HEK293 (cell line): ENCODE data around the gene RAB5IF.

Experiments
- CTCF ChIA-PET: fragments of 350-600 bp; formaldehyde crosslinking; extraction: SDS; loops from one replicate; lab custom pipeline; 2021; ENCODE audit warnings: antibody characterized with exemption; lab: Yijun Ruan, JAX
- POLR2A ChIA-PET: fragments of 300-600 bp; formaldehyde crosslinking; extraction: SDS; loops from one replicate; lab custom pipeline; 2020; ENCODE audit warnings: antibody characterized with exemption, inconsistent platforms; lab: Yijun Ruan, JAX
- H3K27ac ChIP-seq: fragments of 200-500 bp; sonication (Bioruptor generic); 2 replicates; pipeline ENCODE4 v1.5.1; 2014; ENCODE audit warnings: low read depth, low read length, control low read depth, inconsistent platforms; ENCODE audit errors: extremely low read depth
- H3K36me3 ChIP-seq, 2 experiments: fragments of 200-500 bp in 1 of 2; sonication (Bioruptor generic) in 1 of 2; 1 replicate in 1 of 2; 2 replicates in 1 of 2; pipeline ENCODE4 v1.5.1; 2014 to 2017; ENCODE audit warnings: inconsistent platforms in 2 of 2, low read length in 2 of 2; ENCODE audit not compliant: control insufficient read depth in 2 of 2, insufficient read depth in 1 of 2
- H3K4me1 ChIP-seq: fragments of 200-500 bp; sonication (Bioruptor generic); 2 replicates; pipeline ENCODE4 v1.5.1; 2014; ENCODE audit warnings: mild to moderate bottlenecking, low read length, inconsistent platforms; ENCODE audit not compliant: control insufficient read depth, insufficient read depth
- H3K4me3 ChIP-seq: 2 replicates; pipeline ENCODE4 v1.5.1; 2011; ENCODE audit warnings: low read depth, mild to moderate bottlenecking, control low read depth, low read length, moderate library complexity
- H3K9me3 ChIP-seq: fragments of 200-500 bp; sonication (Bioruptor generic); 2 replicates; pipeline ENCODE4 v1.5.1; 2014; ENCODE audit warnings: low read depth, low read length, inconsistent platforms; ENCODE audit not compliant: control insufficient read depth, insufficient read depth
- GLIS1 ChIP-seq: fragments of 450-650 bp; formaldehyde crosslinking; IDR thresholded peaks from 2 replicates; pipeline ENCODE4 v1.5.1; 2016; ENCODE audit warnings: missing biosample characterization, missing genetic modification characterization
- GLIS2 ChIP-seq: fragments of 450-650 bp; formaldehyde crosslinking; IDR thresholded peaks from 2 replicates; pipeline ENCODE4 v1.5.1; 2016; ENCODE audit warnings: missing biosample characterization, missing genetic modification characterization
- HOXD13 ChIP-seq: sonication (generic); formaldehyde crosslinking; IDR thresholded peaks from 2 replicates; pipeline ENCODE4 v1.8.0; 2022; ENCODE audit warnings: missing genetic modification reagents, borderline replicate concordance
- IKZF3 ChIP-seq: fragments of 450-650 bp; IDR thresholded peaks from 2 replicates; pipeline ENCODE4 v1.5.0; 2018; ENCODE audit warnings: missing biosample characterization, mild to moderate bottlenecking, missing genetic modification characterization, moderate library complexity
- KLF1 ChIP-seq: fragments of 450-650 bp; formaldehyde crosslinking; IDR thresholded peaks from 2 replicates; pipeline ENCODE4 v1.5.1; 2016; ENCODE audit warnings: missing biosample characterization, missing genetic modification characterization
- OSR2 ChIP-seq: fragments of 450-650 bp; formaldehyde crosslinking; IDR thresholded peaks from 2 replicates; pipeline ENCODE4 v1.5.1; 2016; ENCODE audit warnings: missing biosample characterization, missing genetic modification characterization
- SCRT1 ChIP-seq: fragments of 450-650 bp; formaldehyde crosslinking; IDR thresholded peaks from 2 replicates; pipeline ENCODE4 v1.5.1; 2016; ENCODE audit warnings: missing biosample characterization, missing genetic modification characterization, borderline replicate concordance
- SCRT2 ChIP-seq: fragments of 450-650 bp; formaldehyde crosslinking; IDR thresholded peaks from 2 replicates; pipeline ENCODE4 v1.5.1; 2016; ENCODE audit warnings: missing biosample characterization, missing genetic modification characterization
- WT1 ChIP-seq: fragments of 450-650 bp; formaldehyde crosslinking; IDR thresholded peaks from 2 replicates; pipeline ENCODE4 v1.5.1; 2016; ENCODE audit warnings: missing biosample characterization, missing genetic modification characterization
- ZEB2 ChIP-seq: fragments of 450-650 bp; formaldehyde crosslinking; IDR thresholded peaks from 2 replicates; pipeline ENCODE4 v1.5.1; 2016; ENCODE audit warnings: missing biosample characterization, missing genetic modification characterization
- ZFHX2 ChIP-seq: fragments of 450-650 bp; formaldehyde crosslinking; conservative IDR thresholded peaks from 2 replicates; pipeline ENCODE4 v1.5.1; 2016; ENCODE audit warnings: missing biosample characterization, missing genetic modification characterization
- ZNF157 ChIP-seq: fragments of 450-650 bp; formaldehyde crosslinking; IDR thresholded peaks from 2 replicates; pipeline ENCODE4 v1.5.1; 2016; ENCODE audit warnings: missing biosample characterization, missing genetic modification characterization
- ZNF169 ChIP-seq: fragments of 450-650 bp; formaldehyde crosslinking; IDR thresholded peaks from 2 replicates; pipeline ENCODE4 v1.5.1; 2016; ENCODE audit warnings: missing biosample characterization, missing genetic modification characterization
- ZNF324 ChIP-seq: fragments of 450-650 bp; formaldehyde crosslinking; IDR thresholded peaks from 2 replicates; pipeline ENCODE4 v1.5.1; 2016; ENCODE audit warnings: missing biosample characterization, missing genetic modification characterization
- ZNF335 ChIP-seq: fragments of 450-650 bp; formaldehyde crosslinking; conservative IDR thresholded peaks from 2 replicates; pipeline ENCODE4 v1.5.1; 2016; ENCODE audit warnings: missing biosample characterization, missing genetic modification characterization
- ZNF366 ChIP-seq: fragments of 450-650 bp; formaldehyde crosslinking; conservative IDR thresholded peaks from 2 replicates; pipeline ENCODE4 v1.5.1; 2016; ENCODE audit warnings: missing biosample characterization, missing genetic modification characterization
- ZNF433 ChIP-seq: fragments of 450-650 bp; formaldehyde crosslinking; IDR thresholded peaks from 2 replicates; pipeline ENCODE4 v1.5.1; 2016; ENCODE audit warnings: missing biosample characterization, missing genetic modification characterization, low read depth
- ZNF555 ChIP-seq: fragments of 450-650 bp; formaldehyde crosslinking; conservative IDR thresholded peaks from 2 replicates; pipeline ENCODE4 v1.5.1; 2017; ENCODE audit warnings: missing biosample characterization, mild to moderate bottlenecking, missing genetic modification characterization, inconsistent platforms
- ZNF558 ChIP-seq: fragments of 450-650 bp; formaldehyde crosslinking; IDR thresholded peaks from 2 replicates; pipeline ENCODE4 v1.5.1; 2016; ENCODE audit warnings: missing biosample characterization, missing genetic modification characterization
- ZNF571 ChIP-seq: fragments of 450-650 bp; formaldehyde crosslinking; IDR thresholded peaks from 2 replicates; pipeline ENCODE4 v1.5.0; 2017; ENCODE audit warnings: missing biosample characterization, missing genetic modification characterization
- ZNF596 ChIP-seq: fragments of 450-650 bp; IDR thresholded peaks from 2 replicates; pipeline ENCODE4 v1.5.0; 2018; ENCODE audit warnings: missing biosample characterization, mild to moderate bottlenecking, missing genetic modification characterization, moderate library complexity
- ZNF629 ChIP-seq: fragments of 450-650 bp; formaldehyde crosslinking; IDR thresholded peaks from 2 replicates; pipeline ENCODE4 v1.5.1; 2017; ENCODE audit warnings: missing biosample characterization, missing genetic modification characterization
- ZNF654 ChIP-seq: fragments of 450-650 bp; formaldehyde crosslinking; IDR thresholded peaks from 2 replicates; pipeline ENCODE4 v1.5.1; 2016; ENCODE audit warnings: low read depth, missing biosample characterization, missing genetic modification characterization
- ZNF791 ChIP-seq: fragments of 450-650 bp; formaldehyde crosslinking; IDR thresholded peaks from 2 replicates; pipeline ENCODE4 v1.5.1; 2016; ENCODE audit warnings: missing biosample characterization, missing genetic modification characterization
- ZNF837 ChIP-seq: fragments of 450-650 bp; formaldehyde crosslinking; IDR thresholded peaks from 2 replicates; pipeline ENCODE4 v1.5.1; 2016; ENCODE audit warnings: missing biosample characterization, missing genetic modification characterization
- ZSCAN23 ChIP-seq: fragments of 450-650 bp; formaldehyde crosslinking; IDR thresholded peaks from 2 replicates; pipeline ENCODE4 v1.5.1; 2016; ENCODE audit warnings: missing biosample characterization, missing genetic modification characterization
- TF ChIP-seq, protein P1 (sequence below): fragments of 450-650 bp; IDR thresholded peaks from 2 replicates; pipeline ENCODE4 v1.5.1; 2018; ENCODE audit warnings: missing biosample characterization, mild to moderate bottlenecking, missing genetic modification characterization
- TF ChIP-seq, protein P2 (sequence below): fragments of 450-650 bp; formaldehyde crosslinking; IDR thresholded peaks from 2 replicates; pipeline ENCODE4 v1.5.1; 2016; ENCODE audit warnings: missing biosample characterization, missing genetic modification characterization

The RAB5IF gene

DNA sequence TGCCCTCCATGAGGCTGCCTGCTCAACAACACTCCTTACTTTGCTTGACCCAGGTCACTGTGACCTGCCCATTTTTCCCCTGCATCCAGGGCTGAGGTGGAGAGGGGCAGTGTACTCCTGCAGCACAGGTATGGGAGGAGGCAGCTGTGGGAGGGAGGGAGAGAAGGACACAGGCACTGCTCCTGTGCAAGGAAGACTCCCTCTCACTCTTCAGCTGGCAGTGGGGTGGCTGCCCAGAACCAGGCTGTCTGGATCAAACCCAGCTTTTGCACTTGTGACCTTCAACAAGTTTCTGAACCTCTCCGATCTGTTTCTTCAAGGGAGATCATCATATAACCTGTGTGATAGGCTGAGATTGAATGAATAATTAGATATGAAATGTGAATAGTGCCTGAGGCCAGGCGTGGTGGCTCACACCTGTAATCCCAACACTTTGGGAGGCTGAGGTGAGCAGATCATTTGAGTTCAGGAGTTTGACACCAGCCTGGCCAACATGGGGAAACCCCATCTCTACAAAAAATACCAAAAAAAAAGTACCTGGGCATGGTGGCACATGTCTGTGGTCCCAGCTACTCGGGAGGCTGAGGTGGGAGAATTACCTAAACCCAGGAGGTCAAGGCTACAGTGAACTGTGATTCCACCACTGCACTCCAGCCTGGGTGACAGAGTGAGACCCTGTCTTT, 18.1 kb upstream of the RAB5IF start:
- TF ChIP-seq SCRT2 (0 out of 2 replicates have a peak, but pooled peaks have one; percentile 14), ZNF596 (tag by site-specific recombination) (no peak)
- peaks cover 6% of the 10 kb centered on the region for H3K4me1 ChIP-seq
- no peak overlapping the region for H3K4me3 ChIP-seq
- ChIA-PET CTCF (interaction anchor here (0.5 to 2.2 kb wide), 3 partner anchors 18 to 436 kb away, joined by 3 to 14 read pairs (median 3); partner anchors contain the start of gene RAB5IF), POLR2A (interaction anchor here (0.6 to 2.4 kb wide), 4 partner anchors 11 to 623 kb away, joined by 3 to 12 read pairs (median 8); partner anchors contain the start of gene RAB5IF)
- no peaks in the 10 kb centered on the region for H3K9me3 ChIP-seq
- no peak overlapping the region for H3K27ac ChIP-seq
- peaks cover 0 to 52% of the 10 kb centered on the region in 2 experiments; a peak in 2 of 3 replicates for H3K36me3 ChIP-seq

DNA sequence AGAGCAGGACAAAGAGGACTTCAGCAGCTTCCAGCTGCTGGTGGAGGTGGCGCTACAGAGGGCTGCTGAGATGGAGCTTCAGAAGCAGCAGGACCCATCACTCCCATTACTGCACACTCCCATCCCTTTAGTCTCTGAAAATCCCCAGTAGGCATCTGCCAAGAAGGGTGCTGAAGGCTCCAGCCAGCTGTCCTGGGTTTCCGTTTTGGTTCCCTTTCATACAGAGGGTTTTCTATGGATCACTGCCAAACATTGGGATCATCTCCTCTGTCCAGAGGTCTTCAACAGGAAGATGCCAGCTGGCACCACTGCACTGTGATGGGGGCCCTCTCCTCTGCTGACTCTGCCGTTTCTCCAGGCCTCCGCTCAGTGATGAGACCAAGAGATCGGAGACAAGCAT, 14.3 kb upstream of the RAB5IF start:
- no peak overlapping the region for H3K27ac ChIP-seq

DNA sequence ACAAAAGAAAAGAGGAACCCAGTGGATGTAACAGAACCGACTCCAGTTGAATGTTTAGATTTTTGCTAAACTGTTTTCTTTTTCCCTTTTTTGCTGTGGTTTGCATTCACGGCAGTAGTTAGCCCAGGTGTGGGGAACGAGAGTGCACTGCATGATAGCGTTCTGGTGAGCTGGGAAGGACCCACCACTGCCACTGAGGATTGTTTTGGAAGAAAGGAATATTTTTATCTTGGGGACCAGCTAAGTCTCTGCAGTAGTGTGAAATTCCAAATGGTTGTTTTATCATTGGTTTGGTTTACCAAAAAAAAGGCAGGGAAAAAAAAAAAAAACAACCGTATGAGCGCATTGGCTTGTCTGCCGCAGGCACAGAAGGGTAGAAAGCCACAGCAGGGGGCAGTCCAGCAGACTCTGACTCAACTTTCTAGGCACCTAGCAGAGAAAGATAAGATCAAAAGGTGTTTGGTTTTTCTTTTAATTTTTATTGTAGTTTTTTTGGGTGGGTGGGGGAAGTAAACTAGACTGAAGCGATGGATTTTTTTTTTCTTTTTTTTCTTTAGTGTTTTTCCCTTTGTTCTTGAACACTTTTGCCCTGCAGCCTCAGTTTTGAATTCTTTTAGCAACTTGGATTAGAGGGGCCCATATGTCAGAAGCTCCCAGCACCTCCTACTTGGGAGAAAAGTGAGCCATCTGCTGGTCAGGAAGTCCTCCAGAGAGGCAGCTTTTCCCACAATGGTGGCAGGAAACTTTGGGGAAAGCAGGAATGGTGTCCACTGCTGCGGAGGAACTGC, 13.5 kb upstream of the RAB5IF start:
- Histone ChIP-seq H3K9me3 (no peaks in the 10 kb centered on the region), H3K4me1 (peaks cover 3% of the 10 kb centered on the region; the same call in 1 of the 2 replicates), H3K4me3 (no peak overlapping the region), H3K27ac (no peak overlapping the region), H3K36me3 (peaks cover 0 to 55% of the 10 kb centered on the region in 2 experiments; a peak in 2 of 3 replicates)
- ChIA-PET POLR2A (interaction anchor here (0.6 to 2.2 kb wide), 3 partner anchors 19 to 104 kb away, joined by 3 to 8 read pairs (median 4); partner anchors contain the start of gene TGIF2), CTCF (interaction anchor here (0.6 to 2.1 kb wide), 3 partner anchors 14 to 202 kb away, joined by 3 to 13 read pairs (median 4); partner anchors contain the start of gene RAB5IF)
- no peak for TF ChIP-seq ZFHX2 (tag by site-specific recombination)
- no peak for TF ChIP-seq ZEB2 (tag by site-specific recombination)
- TF ChIP-seq ZNF324 (tag by site-specific recombination): no peak
- no peak for TF ChIP-seq ZNF169 (tag by site-specific recombination)
- no peak for TF ChIP-seq ZNF571 (tag by site-specific recombination)
- TF ChIP-seq OSR2: peak; percentile 36; the same call in 1 of the 2 replicates
- TF ChIP-seq, protein P1, sequence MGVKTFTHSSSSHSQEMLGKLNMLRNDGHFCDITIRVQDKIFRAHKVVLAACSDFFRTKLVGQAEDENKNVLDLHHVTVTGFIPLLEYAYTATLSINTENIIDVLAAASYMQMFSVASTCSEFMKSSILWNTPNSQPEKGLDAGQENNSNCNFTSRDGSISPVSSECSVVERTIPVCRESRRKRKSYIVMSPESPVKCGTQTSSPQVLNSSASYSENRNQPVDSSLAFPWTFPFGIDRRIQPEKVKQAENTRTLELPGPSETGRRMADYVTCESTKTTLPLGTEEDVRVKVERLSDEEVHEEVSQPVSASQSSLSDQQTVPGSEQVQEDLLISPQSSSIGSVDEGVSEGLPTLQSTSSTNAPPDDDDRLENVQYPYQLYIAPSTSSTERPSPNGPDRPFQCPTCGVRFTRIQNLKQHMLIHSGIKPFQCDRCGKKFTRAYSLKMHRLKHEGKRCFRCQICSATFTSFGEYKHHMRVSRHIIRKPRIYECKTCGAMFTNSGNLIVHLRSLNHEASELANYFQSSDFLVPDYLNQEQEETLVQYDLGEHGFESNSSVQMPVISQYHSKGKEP (tag by site-specific recombination): no peak
- TF ChIP-seq ZNF366: 0 out of 2 replicates have a peak, but pooled peaks have one; percentile 34
- TF ChIP-seq ZNF555 (tag by site-specific recombination): no peak
- no peak for TF ChIP-seq ZNF335 (tag by site-specific recombination)
- TF ChIP-seq KLF1 (tag by site-specific recombination): no peak
- TF ChIP-seq ZNF629 (tag by site-specific recombination): peak; percentile 62
- TF ChIP-seq HOXD13 (CRISPR knock-in tag): no peak
- no peak for TF ChIP-seq ZNF558
- TF ChIP-seq ZNF654 (tag by site-specific recombination): peak; percentile 39
- no peak for TF ChIP-seq ZNF791 (tag by site-specific recombination)
- peak; percentile 31; the same call in 1 of the 2 replicates for TF ChIP-seq GLIS2 (tag by site-specific recombination)
- TF ChIP-seq ZNF157 (tag by site-specific recombination): no peak
- no peak for TF ChIP-seq ZSCAN23
- TF ChIP-seq ZNF433: no peak
- no peak for TF ChIP-seq WT1 (tag by site-specific recombination)
- TF ChIP-seq, protein P2, sequence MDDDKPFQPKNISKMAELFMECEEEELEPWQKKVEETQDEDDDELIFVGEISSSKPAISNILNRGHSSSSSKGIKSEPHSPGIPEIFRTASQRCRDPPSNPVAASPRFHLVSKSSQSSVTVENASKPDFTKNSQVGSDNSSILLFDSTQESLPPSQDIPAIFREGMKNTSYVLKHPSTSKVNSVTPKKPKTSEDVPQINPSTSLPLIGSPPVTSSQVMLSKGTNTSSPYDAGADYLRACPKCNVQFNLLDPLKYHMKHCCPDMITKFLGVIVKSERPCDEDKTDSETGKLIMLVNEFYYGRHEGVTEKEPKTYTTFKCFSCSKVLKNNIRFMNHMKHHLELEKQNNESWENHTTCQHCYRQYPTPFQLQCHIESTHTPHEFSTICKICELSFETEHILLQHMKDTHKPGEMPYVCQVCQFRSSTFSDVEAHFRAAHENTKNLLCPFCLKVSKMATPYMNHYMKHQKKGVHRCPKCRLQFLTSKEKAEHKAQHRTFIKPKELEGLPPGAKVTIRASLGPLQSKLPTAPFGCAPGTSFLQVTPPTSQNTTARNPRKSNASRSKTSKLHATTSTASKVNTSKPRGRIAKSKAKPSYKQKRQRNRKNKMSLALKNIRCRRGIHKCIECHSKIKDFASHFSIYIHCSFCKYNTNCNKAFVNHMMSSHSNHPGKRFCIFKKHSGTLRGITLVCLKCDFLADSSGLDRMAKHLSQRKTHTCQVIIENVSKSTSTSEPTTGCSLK: no peak
- TF ChIP-seq GLIS1 (tag by site-specific recombination): peak; percentile 87
- TF ChIP-seq ZNF837 (tag by site-specific recombination): no peak

More for the DNA sequence above, 14.3 kb upstream of the RAB5IF start:
- ChIA-PET CTCF (interaction anchor here (0.6 to 2.1 kb wide), 3 partner anchors 14 to 311 kb away, joined by 4 to 13 read pairs (median 6); partner anchors contain the start of gene RAB5IF), POLR2A (interaction anchor here (0.6 to 2.2 kb wide), 3 partner anchors 18 to 103 kb away, joined by 3 to 8 read pairs (median 4); partner anchors contain the start of gene TGIF2)
- peaks cover 0 to 60% of the 10 kb centered on the region in 2 experiments; a peak in 2 of 3 replicates for H3K36me3 ChIP-seq
- H3K4me1 ChIP-seq: peaks cover 3% of the 10 kb centered on the region; the same call in 1 of the 2 replicates
- no peaks in the 10 kb centered on the region for H3K9me3 ChIP-seq
- H3K4me3 ChIP-seq: no peak overlapping the region
- TF ChIP-seq SCRT1 (tag by site-specific recombination) (0 out of 2 replicates have a peak, but pooled peaks have one; percentile 1), IKZF3 (tag by site-specific recombination) (no peak), SCRT2 (0 out of 2 replicates have a peak, but pooled peaks have one; percentile 9)
